Adrenal gland (tissue), 5 donors: ENCODE measurements around the gene TEX48.

ENCODE experiments used
- CTCF ChIP-seq, 6 experiments: fragments of 450-650 bp in 4 of 6; fragments of 200-600 bp in 2 of 6; sonication (generic) in 1 of 6; IDR thresholded peaks; 1 replicate in 5 of 6; 2 replicates in 1 of 6; pipeline versions ENCODE4 v1.5.1 to v1.8.0; 2016 to 2021; ENCODE audit warnings: antibody characterized with exemption in 6 of 6, mild to moderate bottlenecking in 2 of 6, moderate library complexity in 1 of 6
- POLR2A ChIP-seq, 2 donors: fragments of 450-650 bp; IDR thresholded peaks; one replicate each; pipeline ENCODE4 v1.6.1; 2017; ENCODE audit warnings: antibody characterized with exemption in 2 of 2, mild to moderate bottlenecking in 2 of 2, moderate library complexity in 1 of 2
- donor health status: DM: no; HTN: no; CAD: no.

GRCh38 chr9:114680259-114681001, 1.6 kb downstream of the TEX48 start:
- TF ChIP-seq CTCF (IDR thresholded peaks at IDR 0.05) (no peak), POLR2A (IDR thresholded peaks at IDR 0.05) (no peak)
